H1 (cell line): ENCODE results near the gene EXOC2. TPM values are rescaled to one million over a fixed set of nuclear protein-coding genes. Genes with fewer than 3 reads are reported as not detected.

Experiments
- CTCF ChIA-PET: fragments of 300-600 bp; sonication (Branson Sonifier 250); formaldehyde crosslinking; loops from one replicate; lab custom pipeline; 2021; ENCODE audit not compliant: partially characterized antibody; lab: Charles Lee
- POLR2A ChIA-PET: fragments of 300-600 bp; sonication (Branson Sonifier 250); formaldehyde crosslinking; loops from one replicate; lab custom pipeline; 2021; ENCODE audit warnings: inconsistent platforms; ENCODE audit not compliant: partially characterized antibody; lab: Charles Lee
- DNase-seq, 2 experiments: peaks; one replicate each; pipeline versions ENCODE4 v3.0.0 to v3.0.0-alpha.2; 2010 to 2022; ENCODE audit warnings: low spot score in 2 of 2, low read depth in 1 of 2, mixed read lengths in 1 of 2
- FAIRE-seq: peaks from 2 replicates; lab custom pipeline; 2011; peaks lifted over from hg19 to GRCh38; lab: Jason Lieb, UNC
- H2AFZ ChIP-seq: 2 replicates; pipeline ENCODE4 v1.8.1; 2012; ENCODE audit warnings: low read length, inconsistent platforms
- H2AK5ac ChIP-seq: 2 replicates; pipeline ENCODE4 v1.6.1; 2013; ENCODE audit warnings: low read depth, low read length
- H2BK120ac ChIP-seq: replicated peaks from 2 replicates; pipeline ENCODE3; 2013; ENCODE audit warnings: low read depth, low read length, inconsistent platforms
- H2BK12ac ChIP-seq: 2 replicates; pipeline ENCODE4 v1.6.1; 2013; ENCODE audit warnings: low read depth, low read length
- H2BK15ac ChIP-seq: 2 replicates; pipeline ENCODE4 v1.6.1; 2013; ENCODE audit warnings: low read length
- H2BK20ac ChIP-seq: 2 replicates; pipeline ENCODE4 v1.6.1; 2013; ENCODE audit warnings: low read length
- H2BK5ac ChIP-seq: 2 replicates; pipeline ENCODE4 v1.6.1; 2013; ENCODE audit warnings: low read depth, low read length
- H3K14ac ChIP-seq: 2 replicates; pipeline ENCODE4 v1.6.1; 2013; ENCODE audit warnings: inconsistent platforms; ENCODE audit not compliant: insufficient read length
- H3K18ac ChIP-seq: 2 replicates; pipeline ENCODE4 v1.6.1; 2013; ENCODE audit warnings: low read length; ENCODE audit errors: extremely low read depth
- H3K23ac ChIP-seq: 2 replicates; pipeline ENCODE4 v1.6.1; 2013; ENCODE audit warnings: inconsistent platforms; ENCODE audit not compliant: insufficient read length
- H3K23me2 ChIP-seq: 2 replicates; pipeline ENCODE4 v1.6.1; 2013; ENCODE audit warnings: low read depth, low read length
- H3K27ac ChIP-seq: 2 replicates; pipeline ENCODE4 v1.6.1; 2011; ENCODE audit warnings: low read depth, low read length, inconsistent platforms
- H3K27me3 ChIP-seq, 4 experiments: replicated peaks in 1 of 4; 1 replicate in 1 of 4; 2 replicates in 3 of 4; pipeline versions ENCODE4 v1.6.1 to v1.8.1; 2011 to 2013; ENCODE audit warnings: low read length in 3 of 4, mild to moderate bottlenecking in 3 of 4, inconsistent platforms in 2 of 4, mixed read lengths in 2 of 4, moderate library complexity in 1 of 4; ENCODE audit not compliant: control insufficient read depth in 3 of 4, insufficient read depth in 3 of 4; ENCODE audit errors: extremely low read depth in 1 of 4
- H3K36me3 ChIP-seq, 4 experiments: 2 replicates each; pipeline versions ENCODE4 v1.6.1 to v1.8.1; 2011 to 2013; ENCODE audit warnings: mild to moderate bottlenecking in 4 of 4, low read length in 3 of 4, moderate library complexity in 2 of 4, control low read depth in 1 of 4, inconsistent platforms in 1 of 4; ENCODE audit not compliant: insufficient read depth in 4 of 4, control insufficient read depth in 2 of 4
- H3K4ac ChIP-seq: replicated peaks from 2 replicates; pipeline ENCODE3; 2013; ENCODE audit warnings: low read length, low read depth, mixed read lengths, inconsistent platforms; ENCODE audit not compliant: insufficient read length
- H3K4me1 ChIP-seq, 4 experiments: replicated peaks in 1 of 4; 1 replicate in 1 of 4; 2 replicates in 3 of 4; pipeline versions ENCODE4 v1.6.1 to v1.8.1; 2011 to 2013; ENCODE audit warnings: low read length in 3 of 4, inconsistent platforms in 2 of 4, mixed read lengths in 1 of 4; ENCODE audit not compliant: insufficient read depth in 4 of 4, control insufficient read depth in 3 of 4
- H3K4me2 ChIP-seq, 2 experiments: 2 replicates each; pipeline versions ENCODE4 v1.6.1 to v1.8.1; 2011 to 2013; ENCODE audit warnings: low read depth in 2 of 2, low read length in 2 of 2, control low read depth in 1 of 2, inconsistent platforms in 1 of 2, mild to moderate bottlenecking in 1 of 2; ENCODE audit not compliant: insufficient read depth in 1 of 2
- H3K4me3 ChIP-seq, 4 experiments: fragments of 200-600, 300-600 bp in 1 of 4; sonication (generic), shearing (Covaris generic), sonication (Bioruptor Twin) in 1 of 4; 2 replicates each; pipeline versions ENCODE4 v1.5.1 to v1.8.1; 2011 to 2016; ENCODE audit warnings: low read length in 4 of 4, low read depth in 3 of 4, control low read depth in 2 of 4, inconsistent platforms in 2 of 4, mild to moderate bottlenecking in 2 of 4, mixed read lengths in 1 of 4, moderate library complexity in 1 of 4; ENCODE audit not compliant: insufficient read depth in 2 of 4; ENCODE audit errors: extremely low read depth in 1 of 4
- H3K56ac ChIP-seq: replicated peaks from 2 replicates; pipeline ENCODE3; 2013; ENCODE audit warnings: low read depth, mild to moderate bottlenecking, mixed read lengths, low read length, inconsistent platforms; ENCODE audit not compliant: insufficient read length
- H3K79me1 ChIP-seq: 2 replicates; pipeline ENCODE4 v1.6.1; 2013; ENCODE audit warnings: low read depth, low read length, control low read depth
- H3K79me2 ChIP-seq, 2 experiments: 2 replicates each; pipeline versions ENCODE4 v1.6.1 to v1.8.1; 2012 to 2013; ENCODE audit warnings: low read length in 2 of 2, mild to moderate bottlenecking in 2 of 2, inconsistent platforms in 1 of 2; ENCODE audit not compliant: insufficient read depth in 2 of 2, control insufficient read depth in 1 of 2
- H3K9ac ChIP-seq, 4 experiments: replicated peaks in 1 of 4; 1 replicate in 1 of 4; 2 replicates in 3 of 4; pipeline versions ENCODE4 v1.6.1 to v1.8.1; 2011 to 2013; ENCODE audit warnings: low read depth in 3 of 4, low read length in 3 of 4, control low read depth in 2 of 4, mild to moderate bottlenecking in 2 of 4, moderate library complexity in 2 of 4, inconsistent platforms in 1 of 4; ENCODE audit errors: extremely low read depth in 1 of 4
- H3K9me3 ChIP-seq, 2 experiments: 2 replicates each; pipeline versions ENCODE4 v1.6.1 to v1.8.1; 2012 to 2013; ENCODE audit warnings: mild to moderate bottlenecking in 2 of 2, moderate library complexity in 2 of 2, control low read depth in 1 of 2, inconsistent platforms in 1 of 2, low read depth in 1 of 2, low read length in 1 of 2, mixed read lengths in 1 of 2; ENCODE audit not compliant: insufficient read depth in 2 of 2
- H4K20me1 ChIP-seq, 2 experiments: replicated peaks in 1 of 2; 2 replicates each; pipeline versions ENCODE3 to v1.8.1; 2011 to 2013; ENCODE audit warnings: inconsistent platforms in 2 of 2, low read length in 2 of 2, mild to moderate bottlenecking in 1 of 2; ENCODE audit not compliant: insufficient read depth in 2 of 2, control insufficient read depth in 1 of 2
- H4K5ac ChIP-seq: 2 replicates; pipeline ENCODE4 v1.6.1; 2013; ENCODE audit warnings: low read length, low read depth, mixed read lengths, inconsistent platforms; ENCODE audit not compliant: insufficient read length
- H4K8ac ChIP-seq: 2 replicates; pipeline ENCODE4 v1.8.0; 2013; ENCODE audit warnings: mild to moderate bottlenecking, moderate library complexity, low read length, inconsistent platforms; ENCODE audit not compliant: insufficient read depth; ENCODE audit errors: extremely low read depth
- H4K91ac ChIP-seq: replicated peaks from 2 replicates; pipeline ENCODE3; 2013; ENCODE audit warnings: low read length, mixed read lengths, inconsistent platforms; ENCODE audit not compliant: insufficient read length
- BACH1 ChIP-seq: IDR thresholded peaks from 2 replicates; pipeline ENCODE4 v1.6.1; 2012; ENCODE audit warnings: low read length, improper control_type of control experiment
- EP300 ChIP-seq, 2 experiments: IDR thresholded peaks; 1 replicate in 1 of 2; 2 replicates in 1 of 2; pipeline ENCODE4 v1.6.1; 2011 to 2012; ENCODE audit warnings: low read depth in 2 of 2, low read length in 2 of 2, mild to moderate bottlenecking in 2 of 2, borderline replicate concordance in 1 of 2, inconsistent platforms in 1 of 2, moderate library complexity in 1 of 2
- FOSL1 ChIP-seq: IDR thresholded peaks from 2 replicates; pipeline ENCODE4 v1.6.1; 2011; ENCODE audit warnings: mild to moderate bottlenecking, low read depth, low read length, moderate library complexity; ENCODE audit not compliant: insufficient read depth
- GTF2F1 ChIP-seq: IDR thresholded peaks from 2 replicates; pipeline ENCODE4 v1.6.1; 2012; ENCODE audit warnings: low read depth, low read length, improper control_type of control experiment, borderline replicate concordance
- HDAC2 ChIP-seq, 2 experiments: fragments of 300-600 bp in 1 of 2; sonication (generic) in 1 of 2; IDR thresholded peaks; 2 replicates each; pipeline ENCODE4 v1.6.1; 2011 to 2012; ENCODE audit warnings: low read depth in 2 of 2, low read length in 2 of 2, mild to moderate bottlenecking in 2 of 2, moderate library complexity in 2 of 2, borderline replicate concordance in 1 of 2, inconsistent platforms in 1 of 2
- HDAC6 ChIP-seq: IDR thresholded peaks from one replicate; pipeline ENCODE4 v1.7.1; 2012; ENCODE audit warnings: low read depth, mild to moderate bottlenecking, inconsistent platforms, low read length, moderate library complexity
- KDM5A ChIP-seq: fragments of 200-600 bp; IDR thresholded peaks from 2 replicates; pipeline ENCODE4 v1.7.1; 2012; ENCODE audit warnings: mild to moderate bottlenecking, low read length, inconsistent platforms, mixed read lengths
- NANOG ChIP-seq: IDR thresholded peaks from 2 replicates; pipeline ENCODE4 v1.6.1; 2011; ENCODE audit warnings: low read length, low read depth, mild to moderate bottlenecking, inconsistent platforms; ENCODE audit not compliant: insufficient read depth, poor library complexity, severe bottlenecking
- RFX5 ChIP-seq: IDR thresholded peaks from 2 replicates; pipeline ENCODE4 v1.6.1; 2011; ENCODE audit warnings: low read depth, low read length, improper control_type of control experiment, borderline replicate concordance
- SIN3A ChIP-seq, 2 experiments: IDR thresholded peaks in 1 of 2; conservative IDR thresholded peaks in 1 of 2; 2 replicates each; pipeline ENCODE4 v1.6.1; 2011 to 2012; ENCODE audit warnings: low read length in 2 of 2, improper control_type of control experiment in 1 of 2, low read depth in 1 of 2, mild to moderate bottlenecking in 1 of 2
- SIRT6 ChIP-seq: IDR thresholded peaks from one replicate; pipeline ENCODE4 v1.7.1; 2012; ENCODE audit warnings: low read length, inconsistent platforms
- SUZ12 ChIP-seq: fragments of 200-600 bp; sonication (generic); IDR thresholded peaks from 2 replicates; pipeline ENCODE4 v1.6.1; 2012; ENCODE audit warnings: mild to moderate bottlenecking, inconsistent platforms, low read length, moderate library complexity, mixed read lengths
- TBP ChIP-seq: IDR thresholded peaks from 2 replicates; pipeline ENCODE4 v1.6.1; 2011; ENCODE audit warnings: low read depth, low read length, improper control_type of control experiment
- YY1 ChIP-seq: IDR thresholded peaks from 2 replicates; pipeline ENCODE4 v1.6.1; 2011; ENCODE audit warnings: low read depth, mild to moderate bottlenecking, low read length
- WGBS, 2 experiments: shearing (Covaris generic) in 1 of 2; methylation state at CpG; one replicate each; pipeline versions ENCODE4 v1.1.6 to v1.1.7; 2013 to 2015; ENCODE audit warnings: low lambda C conversion rate in 2 of 2, mixed read lengths in 2 of 2, inconsistent platforms in 1 of 2, low coverage in 1 of 2, missing lambda C conversion rate in 1 of 2; ENCODE audit not compliant: insufficient replicate concordance in 2 of 2, insufficient coverage in 1 of 2, insufficient read length in 1 of 2; ENCODE audit errors: extremely low coverage in 1 of 2, missing lambda C conversion rate in 1 of 2; 5-methylcytosine and 5-hydroxymethylcytosine counted together
- polyA plus RNA-seq, 7 experiments: library from polyadenylated mRNA; depleted of rRNA in 3 of 7; stranded (reverse) in 5 of 7; unstranded in 2 of 7; fragments of >200 nt in 5 of 7; fragments of 200-250 nt in 2 of 7; gene quantifications; 1 replicate in 5 of 7; 2 replicates in 1 of 7; 4 replicates in 1 of 7; pipeline versions ENCODE4 v1.2.1 to v1.2.3, GENCODE V29; 2011 to 2013; ENCODE audit warnings: missing spikeins in 2 of 7, mixed read lengths in 2 of 7
- total RNA-seq: library from RNA; stranded (reverse); fragmentation: NEBNext Ultra II Directional; extraction: Animal tissue kit (Norgen Biotek cat#: 25700); gene quantifications from 2 replicates; pipeline ENCODE4 v1.2.1, GENCODE V29; 2021

EXOC2 gene
- total and polyA plus RNA-seq, 2 of the 8 experiments (the other 6 are each of a cell fraction or from before 2014, with no cell fraction given), result 25.5 to 44.4 TPM

DNA sequence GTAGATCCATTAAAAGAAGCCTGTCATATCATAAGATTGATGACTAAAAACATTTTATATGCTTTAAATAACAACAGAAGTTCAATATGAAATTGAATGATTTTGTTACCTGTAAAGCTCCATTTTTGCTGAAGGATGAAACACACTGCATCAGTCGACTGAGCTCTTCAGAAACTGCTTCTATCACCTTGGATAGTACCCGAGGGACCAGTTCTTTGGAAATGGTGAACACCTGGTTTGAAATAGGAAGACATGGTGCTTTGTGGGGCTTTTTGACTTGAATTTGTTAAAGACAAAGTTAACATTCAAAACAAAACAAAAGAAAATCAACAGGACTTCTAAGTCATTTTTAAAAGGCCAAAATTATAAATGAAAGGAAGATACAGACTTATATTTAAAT, 195.7 kb downstream of the EXOC2 start:
- no peak overlapping the region for H4K5ac ChIP-seq
- H2AK5ac ChIP-seq, result no peak overlapping the region
- DNase-seq (no peak), FAIRE-seq (no peak)
- H3K23ac ChIP-seq, result no peak overlapping the region
- no peak overlapping the region for H3K4me2 ChIP-seq
- no peak overlapping the region for H2BK20ac ChIP-seq
- H4K91ac ChIP-seq, result no peak overlapping the region
- H3K4me3 ChIP-seq, result no peak overlapping the region
- H3K79me1 ChIP-seq, result no peaks in the 10 kb centered on the region
- WGBS, 2 experiments, result 88% methylated on average over 2 of the region's 2 CpGs; no CpG with 5 or more reads in 1 of the 2 experiments
- H3K23me2 ChIP-seq, result no peaks in the 10 kb centered on the region
- ChIA-PET CTCF (interaction anchor here (0.6 kb wide), 2 partner anchors 10 to 13 kb away, joined by 3 read pairs; no protein-coding TSS in a partner anchor), POLR2A (no interaction called here)
- H3K14ac ChIP-seq, result no peak overlapping the region
- no peak overlapping the region for H4K8ac ChIP-seq
- H2AFZ ChIP-seq, result no peak overlapping the region
- no peak overlapping the region for H3K18ac ChIP-seq
- no peak overlapping the region for H3K27ac ChIP-seq
- no peak overlapping the region for H3K4ac ChIP-seq
- no peaks in the 10 kb centered on the region for H3K27me3 ChIP-seq
- no peaks in the 10 kb centered on the region for H3K79me2 ChIP-seq
- H3K9ac ChIP-seq, result no peak overlapping the region
- peaks cover 0 to 17% (median 9%) of the 10 kb centered on the region in 4 experiments; a peak in 6 of 8 replicates for H3K36me3 ChIP-seq
- no peaks in the 10 kb centered on the region for H4K20me1 ChIP-seq
- no peak overlapping the region for H3K56ac ChIP-seq
- no peak overlapping the region for H2BK15ac ChIP-seq
- no peak overlapping the region for H2BK5ac ChIP-seq
- H3K4me1 ChIP-seq, result peaks cover 0 to 3% (median 0%) of the 10 kb centered on the region in 4 experiments; a peak in 1 of 7 replicates
- H2BK120ac ChIP-seq, result no peak overlapping the region
- no peaks in the 10 kb centered on the region; a peak in 1 of 4 replicates for H3K9me3 ChIP-seq
- H2BK12ac ChIP-seq, result no peak overlapping the region
- TF ChIP-seq BACH1 (no peak), TBP (no peak), SUZ12 (no peak), HDAC6 (no peak), HDAC2 (IDR thresholded peaks at IDR 0.05; ENCODE audit: borderline replicate concordance in 1 of 2, low read depth in 2 of 2, low read length in 2 of 2) (no peak), SIN3A (conservative IDR thresholded peaks at IDR 0.05 in 1 of 2, IDR thresholded peaks at IDR 0.05 in 1 of 2; ENCODE audit: low read depth in 1 of 2, low read length in 2 of 2) (no peak), FOSL1 (no peak), GTF2F1 (no peak), SIRT6 (no peak), KDM5A (no peak), YY1 (no peak), NANOG (no peak), EP300 (IDR thresholded peaks at IDR 0.05; ENCODE audit: borderline replicate concordance in 1 of 2, low read depth in 2 of 2, low read length in 2 of 2) (no peak), RFX5 (no peak)
